H1 (cell line): ENCODE data around the gene EIF2A. TPM values are rescaled to one million over a fixed set of nuclear protein-coding genes. Genes with fewer than 3 reads are reported as not detected.

ENCODE experiments used
- HDAC2 ChIP-seq, 2 experiments: fragments of 300-600 bp in 1 of 2; sonication (generic) in 1 of 2; IDR thresholded peaks; 2 replicates each; pipeline ENCODE4 v1.6.1; 2011 to 2012; ENCODE audit warnings: low read depth in 2 of 2, low read length in 2 of 2, mild to moderate bottlenecking in 2 of 2, moderate library complexity in 2 of 2, borderline replicate concordance in 1 of 2, inconsistent platforms in 1 of 2
- polyA plus RNA-seq, 7 experiments: library from polyadenylated mRNA; depleted of rRNA in 3 of 7; stranded (reverse) in 5 of 7; unstranded in 2 of 7; fragments of >200 nt in 5 of 7; fragments of 200-250 nt in 2 of 7; gene quantifications; 1 replicate in 5 of 7; 2 replicates in 1 of 7; 4 replicates in 1 of 7; pipeline versions ENCODE4 v1.2.1 to v1.2.3, GENCODE V29; 2011 to 2013; ENCODE audit warnings: missing spikeins in 2 of 7, mixed read lengths in 2 of 7
- total RNA-seq: library from RNA; stranded (reverse); fragmentation: NEBNext Ultra II Directional; extraction: Animal tissue kit (Norgen Biotek cat#: 25700); gene quantifications from 2 replicates; pipeline ENCODE4 v1.2.1, GENCODE V29; 2021
- TF ChIP-seq, protein P1 (sequence below): IDR thresholded peaks from 2 replicates; pipeline ENCODE4 v1.6.1; 2012; ENCODE audit warnings: low read length, inconsistent platforms

The EIF2A gene
- total and polyA plus RNA-seq, 2 of the 8 experiments (the other 6 are each of a cell fraction or from before 2014, with no cell fraction given), result 59.3 to 91.6 TPM

DNA sequence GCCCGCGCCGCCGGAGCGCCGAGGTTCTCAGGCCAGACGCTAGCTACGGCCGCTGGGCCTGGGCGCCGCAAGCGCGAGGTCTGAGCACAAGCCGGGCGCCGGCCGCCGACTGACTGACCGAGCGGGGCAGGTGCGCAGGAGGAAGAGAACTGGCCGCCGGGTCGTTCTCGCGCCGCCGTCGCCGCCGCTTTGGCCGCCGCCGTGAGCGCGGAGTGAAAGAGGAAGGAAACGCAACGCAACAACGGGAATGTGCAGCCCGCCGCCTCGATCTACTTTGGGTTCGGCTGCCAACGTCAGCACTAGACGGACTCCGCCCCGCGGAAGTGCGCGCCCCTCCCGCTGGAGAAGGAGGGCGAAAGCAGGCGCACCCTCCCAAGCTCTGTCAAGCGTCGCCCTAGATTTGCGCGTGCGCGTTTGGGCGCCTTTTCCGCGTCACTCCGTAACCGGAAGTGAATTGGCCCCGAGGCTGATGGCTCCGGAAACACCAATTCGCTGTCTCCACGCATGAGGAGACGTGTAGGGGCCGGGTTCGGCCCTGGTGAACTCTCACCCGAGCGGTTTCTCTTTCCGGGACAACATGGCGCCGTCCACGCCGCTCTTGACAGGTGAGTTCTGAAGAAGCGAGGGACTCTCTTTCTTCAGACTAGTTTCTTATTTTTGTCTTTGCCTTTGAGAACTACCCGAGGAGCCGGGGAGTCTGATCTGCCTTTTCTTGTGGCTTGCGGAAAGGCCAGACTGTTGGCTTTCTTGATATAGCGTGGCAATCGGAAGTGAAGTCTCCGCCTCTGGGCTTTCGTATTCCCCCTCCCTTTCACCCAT is at the start of gene EIF2A, which contains the start of gene SERP1 (continued):
- TF ChIP-seq, protein P1, sequence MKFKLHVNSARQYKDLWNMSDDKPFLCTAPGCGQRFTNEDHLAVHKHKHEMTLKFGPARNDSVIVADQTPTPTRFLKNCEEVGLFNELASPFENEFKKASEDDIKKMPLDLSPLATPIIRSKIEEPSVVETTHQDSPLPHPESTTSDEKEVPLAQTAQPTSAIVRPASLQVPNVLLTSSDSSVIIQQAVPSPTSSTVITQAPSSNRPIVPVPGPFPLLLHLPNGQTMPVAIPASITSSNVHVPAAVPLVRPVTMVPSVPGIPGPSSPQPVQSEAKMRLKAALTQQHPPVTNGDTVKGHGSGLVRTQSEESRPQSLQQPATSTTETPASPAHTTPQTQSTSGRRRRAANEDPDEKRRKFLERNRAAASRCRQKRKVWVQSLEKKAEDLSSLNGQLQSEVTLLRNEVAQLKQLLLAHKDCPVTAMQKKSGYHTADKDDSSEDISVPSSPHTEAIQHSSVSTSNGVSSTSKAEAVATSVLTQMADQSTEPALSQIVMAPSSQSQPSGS, result 0 out of 2 replicates have a peak, but pooled peaks have one; percentile 47
- peak; percentile 64 to 96; a peak in 2 of 4 replicates for TF ChIP-seq HDAC2 (IDR thresholded peaks at IDR 0.05; ENCODE audit: borderline replicate concordance in 1 of 2, low read depth in 2 of 2, low read length in 2 of 2)
